GM10248 (cell line): Measurements from ENCODE around the gene CDKAL1.
"Not testable (repeated sequence)": the region's sequence is repeated elsewhere in the genome, so short reads cannot be mapped to it uniquely, and the experiment has no call there.

Experiments
- CTCF ChIA-PET: fragments of 300-600 bp; sonication (Branson Sonifier 250); formaldehyde crosslinking; extraction: SDS; loops from one replicate; lab custom pipeline; 2021; ENCODE audit warnings: antibody characterized with exemption; lab: Yijun Ruan, JAX
- POLR2A ChIA-PET: fragments of 350-650 bp; sonication (Branson Sonifier 250); formaldehyde crosslinking; extraction: SDS; loops from one replicate; lab custom pipeline; 2020; ENCODE audit warnings: antibody characterized with exemption; lab: Yijun Ruan, JAX
- DNase-seq: peaks from one replicate; pipeline ENCODE4 v3.0.0; 2012; ENCODE audit errors: extremely low spot score
- CTCF ChIP-seq: IDR thresholded peaks from 2 replicates; pipeline ENCODE4 v1.5.1; 2012; ENCODE audit warnings: mild to moderate bottlenecking, low read depth; ENCODE audit errors: extremely low read depth, missing control alignments, control extremely low read depth

Gene CDKAL1

GRCh38 chr6:20729086-20729485, 194.8 kb downstream of the CDKAL1 start:
- CTCF ChIA-PET, result no interaction called here
- DNase-seq, result no peak
- no peak for TF ChIP-seq CTCF
- POLR2A ChIA-PET, result no interaction called here

- DNase-seq, POLR2A ChIA-PET: not testable (repeated sequence)
- CTCF ChIA-PET, result interaction anchor here (1.4 kb wide), 1 partner anchor 15 kb away, joined by 5 read pairs; no protein-coding TSS in a partner anchor
These were observed 198.1 kb downstream of the CDKAL1 start for GRCh38 chr6:20732362-20732761.

- DNase-seq, result no peak
- TF ChIP-seq CTCF, result no peak
These were observed 198.6 kb downstream of the CDKAL1 start for GRCh38 chr6:20732896-20733295.

GRCh38 chr6:20737912-20738311, 203.7 kb downstream of the CDKAL1 start:
- no peak for TF ChIP-seq CTCF
- POLR2A ChIA-PET, result no interaction called here
- DNase-seq, result no peak
- CTCF ChIA-PET, result interaction anchor here (3.1 kb wide), 1 partner anchor 12 kb away, joined by 10 read pairs; no protein-coding TSS in a partner anchor

More at GRCh38 chr6:20732896-20733295, 198.6 kb downstream of the CDKAL1 start:
- ChIA-PET POLR2A (no interaction called here), CTCF (interaction anchor here (1.4 to 1.7 kb wide), 2 partner anchors 15 to 22 kb away, joined by 4 to 5 read pairs; no protein-coding TSS in a partner anchor)

GRCh38 chr6:20740088-20740487, 205.8 kb downstream of the CDKAL1 start:
- CTCF ChIA-PET, result no interaction called here
- no peak for TF ChIP-seq CTCF
- no peak for DNase-seq
- POLR2A ChIA-PET, result no interaction called here

- DNase-seq, result no peak
- ChIA-PET POLR2A (no interaction called here), CTCF (no interaction called here)
These were observed 206.5 kb downstream of the CDKAL1 start for GRCh38 chr6:20740727-20741126.

GRCh38 chr6:20741490-20741889, 207.2 kb downstream of the CDKAL1 start:
- CTCF ChIA-PET, result interaction anchor here (1.0 kb wide), 1 partner anchor 23 kb away, joined by 3 read pairs; no protein-coding TSS in a partner anchor
- no peak for TF ChIP-seq CTCF
- DNase-seq, result no peak
- POLR2A ChIA-PET, result no interaction called here

More at GRCh38 chr6:20740727-20741126, 206.5 kb downstream of the CDKAL1 start:
- TF ChIP-seq CTCF, result no peak
